ENCODE results near the gene GLRX. TPM values are rescaled to one million over a fixed set of nuclear protein-coding genes. Genes with fewer than 3 reads are reported as not detected.
A peak's percentile ranks its signal among the peaks of the same experiment; 100 is the strongest.
"Not testable (repeated sequence)": the region's sequence is repeated elsewhere in the genome, so short reads cannot be mapped to it uniquely, and the experiment has no call there.

Gene GLRX
- total RNA-seq, 1 donor from 2014 or later = 139 TPM

DNA sequence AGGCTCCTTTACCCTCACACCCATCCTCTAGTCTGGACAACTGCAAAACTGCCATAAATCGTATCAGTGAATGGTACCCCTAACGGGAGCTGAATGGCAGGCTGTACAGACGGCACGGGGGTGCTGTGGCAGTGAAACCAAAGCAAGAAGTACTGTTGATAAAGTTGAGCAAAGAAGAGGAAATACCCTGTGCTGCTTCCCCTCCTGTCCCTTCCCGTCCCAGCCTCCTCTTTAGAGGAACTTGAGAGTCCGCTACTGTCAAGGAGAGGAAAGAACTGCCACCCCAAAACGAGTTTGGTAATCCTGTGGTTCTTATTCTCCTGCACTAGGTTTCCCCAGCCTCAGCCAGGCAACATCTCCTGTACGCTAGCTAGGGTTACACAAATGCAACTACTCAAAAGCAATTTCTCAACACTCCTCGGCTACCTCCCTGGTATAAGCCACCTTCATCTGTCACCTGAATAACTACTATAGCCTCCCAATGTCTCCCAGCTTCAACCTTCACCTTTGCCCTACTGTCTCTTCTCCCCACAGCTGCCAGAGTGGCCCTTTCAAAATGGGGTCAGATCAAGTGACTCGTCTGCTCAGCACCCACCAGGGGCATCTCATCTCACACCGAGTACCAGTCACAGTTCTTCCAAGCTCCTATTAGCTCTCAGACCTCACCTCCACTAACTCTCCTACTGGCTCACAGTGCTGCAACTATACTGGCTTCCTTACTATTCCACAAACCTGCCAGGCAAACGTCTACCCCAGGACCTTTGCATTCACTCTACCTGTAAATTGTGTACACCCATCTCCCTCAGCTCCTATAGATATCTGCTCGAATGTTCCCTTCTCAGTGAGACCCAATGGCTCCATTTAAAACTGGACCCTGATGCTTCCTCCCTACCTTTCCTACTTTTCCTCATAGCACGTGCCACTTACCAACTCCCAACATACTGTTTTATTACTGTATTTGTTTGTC lies 4.1 kb downstream of the GLRX start:
- no peaks in the 10 kb centered on the region for H3K27me3 ChIP-seq (ENCODE audit: low read depth)
- TF ChIP-seq, protein P1, sequence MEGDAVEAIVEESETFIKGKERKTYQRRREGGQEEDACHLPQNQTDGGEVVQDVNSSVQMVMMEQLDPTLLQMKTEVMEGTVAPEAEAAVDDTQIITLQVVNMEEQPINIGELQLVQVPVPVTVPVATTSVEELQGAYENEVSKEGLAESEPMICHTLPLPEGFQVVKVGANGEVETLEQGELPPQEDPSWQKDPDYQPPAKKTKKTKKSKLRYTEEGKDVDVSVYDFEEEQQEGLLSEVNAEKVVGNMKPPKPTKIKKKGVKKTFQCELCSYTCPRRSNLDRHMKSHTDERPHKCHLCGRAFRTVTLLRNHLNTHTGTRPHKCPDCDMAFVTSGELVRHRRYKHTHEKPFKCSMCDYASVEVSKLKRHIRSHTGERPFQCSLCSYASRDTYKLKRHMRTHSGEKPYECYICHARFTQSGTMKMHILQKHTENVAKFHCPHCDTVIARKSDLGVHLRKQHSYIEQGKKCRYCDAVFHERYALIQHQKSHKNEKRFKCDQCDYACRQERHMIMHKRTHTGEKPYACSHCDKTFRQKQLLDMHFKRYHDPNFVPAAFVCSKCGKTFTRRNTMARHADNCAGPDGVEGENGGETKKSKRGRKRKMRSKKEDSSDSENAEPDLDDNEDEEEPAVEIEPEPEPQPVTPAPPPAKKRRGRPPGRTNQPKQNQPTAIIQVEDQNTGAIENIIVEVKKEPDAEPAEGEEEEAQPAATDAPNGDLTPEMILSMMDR (IDR thresholded peaks at IDR 0.05; ENCODE audit: borderline replicate concordance) = no peak
- intact Hi-C loops (cut with micrococcal nuclease) = no loop called here
- DNase-seq = no peak
- H3K4me3 ChIP-seq = peak overlapping the region; percentile 89
- no peaks in the 10 kb centered on the region for H3K9me3 ChIP-seq (replicated peaks)
- H3K4me1 ChIP-seq = peaks cover 88% of the 10 kb centered on the region
- H3K36me3 ChIP-seq = peaks cover 33% of the 10 kb centered on the region
- peak overlapping the region; percentile 95 for H3K27ac ChIP-seq (replicated peaks)

DNA sequence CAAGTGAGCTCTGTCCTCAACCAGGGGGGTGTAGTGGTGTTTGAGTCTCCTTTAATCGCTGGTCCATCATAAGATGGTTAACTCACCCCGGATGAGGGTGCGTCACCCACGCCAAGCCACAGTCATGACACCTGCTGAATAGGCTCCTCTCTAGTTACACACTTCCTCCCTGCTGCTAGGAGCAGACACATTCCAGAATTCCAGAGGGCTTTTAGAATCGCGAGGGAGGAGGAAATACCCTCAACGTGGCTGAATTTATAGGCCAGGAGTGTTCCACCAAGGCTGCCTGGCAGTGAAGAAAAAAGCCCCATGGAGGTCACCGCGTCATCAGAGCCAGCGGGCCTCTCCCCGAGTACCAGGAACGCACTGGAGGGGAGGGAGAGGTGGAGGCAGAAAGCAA lies 5.1 kb downstream of the GLRX start:
- Histone ChIP-seq H3K36me3 (peaks cover 34% of the 10 kb centered on the region), H3K9me3 (replicated peaks) (no peaks in the 10 kb centered on the region), H3K27ac (replicated peaks) (peak overlapping the region; percentile 95), H3K4me3 (peak overlapping the region; percentile 89), H3K4me1 (peaks cover 88% of the 10 kb centered on the region), H3K27me3 (ENCODE audit: low read depth) (no peaks in the 10 kb centered on the region)
- intact Hi-C loops (cut with micrococcal nuclease) = no loop called here
- DNase-seq = no peak
- TF ChIP-seq, protein P1 (IDR thresholded peaks at IDR 0.05; ENCODE audit: borderline replicate concordance) = no peak

DNA sequence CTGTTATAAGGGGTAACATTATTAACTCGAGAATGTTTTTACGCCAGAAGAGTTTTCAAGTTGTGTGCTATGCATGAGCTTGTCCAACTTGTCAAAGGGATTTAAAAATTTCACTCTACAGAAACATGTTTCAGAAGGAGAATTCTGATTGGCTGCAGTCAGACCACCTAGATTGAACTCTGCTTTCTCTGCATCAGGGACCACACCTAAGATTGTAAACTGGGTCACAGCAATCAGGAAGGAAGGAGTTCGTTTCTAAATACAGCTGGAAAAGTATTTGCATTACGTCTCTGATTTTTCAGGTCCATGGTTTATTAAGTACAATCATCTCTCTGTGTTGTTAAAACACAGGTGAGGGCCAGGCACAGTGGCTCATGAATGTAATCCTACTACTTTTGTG lies 5.8 kb downstream of the GLRX start:
- intact Hi-C loops (cut with micrococcal nuclease) = no loop called here
- peaks cover 37% of the 10 kb centered on the region for H3K36me3 ChIP-seq
- H3K27ac ChIP-seq (replicated peaks) = peak overlapping the region; percentile 95
- H3K4me1 ChIP-seq = peaks cover 88% of the 10 kb centered on the region
- TF ChIP-seq, protein P1 (IDR thresholded peaks at IDR 0.05; ENCODE audit: borderline replicate concordance) = no peak
- H3K4me3 ChIP-seq = no peak overlapping the region
- H3K27me3 ChIP-seq (ENCODE audit: low read depth) = no peaks in the 10 kb centered on the region
- DNase-seq = no peak
- no peaks in the 10 kb centered on the region for H3K9me3 ChIP-seq (replicated peaks)

DNA sequence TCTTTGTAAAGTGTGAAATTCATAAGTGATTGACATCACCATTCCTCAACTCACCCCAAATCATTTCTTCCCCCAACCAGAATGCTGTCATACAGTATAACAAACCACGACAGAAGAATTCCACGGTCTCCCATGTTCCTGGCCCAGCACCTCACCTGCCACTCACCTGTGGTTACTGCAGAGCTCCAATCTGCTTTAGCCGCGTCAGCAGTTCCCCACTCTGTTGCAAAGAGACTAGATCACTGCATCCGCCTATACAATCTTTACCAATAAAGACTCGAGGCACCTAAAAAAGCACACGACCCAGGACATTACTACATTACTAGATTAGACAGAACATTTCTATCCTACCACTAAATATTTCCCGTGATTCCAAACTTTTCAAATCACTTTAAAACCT lies 6.2 kb downstream of the GLRX start:
- H3K27me3 ChIP-seq (ENCODE audit: low read depth) = no peaks in the 10 kb centered on the region
- TF ChIP-seq, protein P1 (IDR thresholded peaks at IDR 0.05; ENCODE audit: borderline replicate concordance) = no peak
- H3K9me3 ChIP-seq (replicated peaks) = no peaks in the 10 kb centered on the region
- peaks cover 88% of the 10 kb centered on the region for H3K4me1 ChIP-seq
- H3K27ac ChIP-seq (replicated peaks) = peak overlapping the region; percentile 95
- no peak overlapping the region for H3K4me3 ChIP-seq
- H3K36me3 ChIP-seq = peaks cover 40% of the 10 kb centered on the region
- no peak for DNase-seq
- intact Hi-C loops (cut with micrococcal nuclease) = no loop called here

GRCh38 chr5:95815155-95815729 lies 7.3 kb downstream of the GLRX start:
- H3K36me3 ChIP-seq = peaks cover 40% of the 10 kb centered on the region
- no peaks in the 10 kb centered on the region for H3K27me3 ChIP-seq (ENCODE audit: low read depth)
- intact Hi-C loops (cut with micrococcal nuclease) = no loop called here
- no peaks in the 10 kb centered on the region for H3K9me3 ChIP-seq (replicated peaks)
- H3K27ac ChIP-seq (replicated peaks) = peak overlapping the region; percentile 53
- DNase-seq = no peak
- peaks cover 88% of the 10 kb centered on the region for H3K4me1 ChIP-seq
- TF ChIP-seq, protein P1 (IDR thresholded peaks at IDR 0.05; ENCODE audit: borderline replicate concordance) = no peak
- H3K4me3 ChIP-seq = no peak overlapping the region

- H3K27me3 ChIP-seq (ENCODE audit: low read depth); intact Hi-C loops (cut with micrococcal nuclease); DNase-seq; H3K9me3 ChIP-seq (replicated peaks); H3K4me3 ChIP-seq: not testable (repeated sequence)
- Histone ChIP-seq H3K36me3 (peaks cover 40% of the 10 kb centered on the region), H3K4me1 (peaks cover 88% of the 10 kb centered on the region), H3K27ac (replicated peaks) (peak overlapping the region; percentile 91)
Observed at GRCh38 chr5:95813035-95813434, 9.5 kb downstream of the GLRX start.
